Activated CD4-positive, alpha-beta T cell treated with anti-CD3 and anti-CD28 coated beads, Interleukin-2, amount 50 U/mL, for 4 hours (primary cell): Measurements from ENCODE around the gene NINJ2.
A peak's percentile ranks its signal among the peaks of the same experiment; 100 is the strongest.
"Not testable (repeated sequence)": the region's sequence is repeated elsewhere in the genome, so short reads cannot be mapped to it uniquely, and the experiment has no call there.

Source experiments
- DNase-seq, 2 experiments: peaks; one replicate each; pipeline ENCODE4 v3.0.0-alpha.2; 2020

The NINJ2 gene, protein sequence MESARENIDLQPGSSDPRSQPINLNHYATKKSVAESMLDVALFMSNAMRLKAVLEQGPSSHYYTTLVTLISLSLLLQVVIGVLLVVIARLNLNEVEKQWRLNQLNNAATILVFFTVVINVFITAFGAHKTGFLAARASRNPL

DNA sequence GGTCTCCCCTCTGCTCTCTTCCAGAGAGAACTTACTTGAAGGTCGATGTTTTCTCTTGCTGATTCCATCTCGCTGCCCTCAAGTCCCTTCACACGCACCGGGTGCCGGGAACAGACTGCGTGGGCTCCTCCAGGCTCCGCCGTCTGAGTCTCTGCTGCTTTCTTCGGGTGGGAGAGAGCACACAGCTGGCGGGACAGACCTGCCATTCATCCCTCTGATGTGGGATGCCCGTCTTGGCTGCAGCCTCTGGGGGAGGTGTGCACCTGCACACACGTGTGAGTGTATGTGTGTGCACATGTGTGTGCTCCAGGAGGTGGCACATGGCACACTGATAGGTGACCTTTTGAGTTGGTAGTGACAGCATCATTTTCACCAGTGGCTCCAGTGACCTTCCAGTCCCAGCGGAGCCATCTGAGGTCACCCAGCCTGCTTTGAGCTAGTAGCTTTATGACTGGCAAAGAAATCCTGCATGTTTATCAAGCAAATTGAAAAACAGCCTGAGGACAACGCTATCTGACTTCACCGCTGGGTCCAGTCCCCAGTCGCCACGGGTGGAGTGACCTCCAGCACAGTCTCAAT lies at the start of gene NINJ2:
Gene NINJ2, minus strand, starts transcription at position 153 of the 579 bp plus-strand sequence. Its CDS starts 85 bp downstream, at position 68.
- DNase-seq: no peak

DNA sequence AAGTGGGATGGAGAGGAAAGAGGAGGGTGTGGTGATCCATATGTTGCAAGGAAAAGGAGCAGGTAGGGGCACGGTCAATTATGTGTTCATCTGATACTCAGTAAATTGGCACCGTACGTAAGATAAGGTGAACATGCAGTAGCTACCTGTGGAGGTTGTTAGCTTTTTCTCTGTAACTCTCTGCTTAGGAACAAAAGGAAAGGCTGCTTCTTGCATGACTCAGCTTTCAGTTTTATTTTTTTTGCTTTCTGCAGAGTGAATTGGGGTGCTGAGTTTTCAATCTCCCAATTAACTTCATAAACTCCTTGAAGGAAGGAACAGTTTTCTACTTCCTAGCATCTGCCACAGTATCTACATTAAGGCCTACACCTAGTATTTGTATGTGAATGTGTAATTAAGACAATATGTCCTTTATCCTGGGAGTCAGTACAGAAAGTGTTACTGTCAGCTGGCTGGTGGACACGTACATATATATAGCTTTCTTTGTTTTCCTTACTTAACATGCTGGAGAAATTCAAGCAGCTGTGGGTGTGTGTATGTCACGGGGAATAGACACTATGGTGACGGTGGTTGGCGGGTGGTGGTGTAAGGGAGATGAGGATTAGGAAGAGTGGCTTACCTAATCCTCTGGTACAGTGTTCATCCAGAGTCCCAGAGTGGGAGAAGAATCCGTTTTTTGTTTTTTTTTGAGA lies 49.1 kb upstream of the NINJ2 start:
- DNase-seq: no peak

DNA sequence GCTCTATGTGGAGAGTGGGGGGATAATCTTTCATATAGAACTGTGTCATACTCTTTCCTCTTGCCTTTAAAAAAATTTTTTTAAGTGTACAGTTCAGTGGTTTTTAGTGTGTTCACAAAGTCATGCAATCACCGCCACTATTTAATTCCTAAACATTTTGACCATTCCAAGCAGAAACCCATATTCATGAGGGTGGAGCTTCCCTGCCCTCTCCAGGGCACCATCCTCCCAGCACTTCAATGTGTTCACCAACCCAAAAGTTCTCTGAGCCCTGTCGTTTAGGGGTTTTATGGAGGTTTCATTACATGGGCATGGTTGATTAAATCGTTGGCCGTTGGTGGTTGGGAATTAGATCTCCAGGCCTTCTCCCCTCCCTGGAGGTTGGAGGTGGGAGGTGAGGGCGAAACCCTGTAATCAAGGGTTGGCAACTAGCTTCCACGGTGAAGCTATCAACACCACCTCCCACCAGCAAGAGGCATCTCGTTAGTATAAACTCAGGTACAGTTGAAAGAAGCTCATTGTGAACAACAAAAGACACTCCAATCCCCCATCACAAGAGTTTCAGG lies 46.3 kb upstream of the NINJ2 start:
- no peak for DNase-seq

DNA sequence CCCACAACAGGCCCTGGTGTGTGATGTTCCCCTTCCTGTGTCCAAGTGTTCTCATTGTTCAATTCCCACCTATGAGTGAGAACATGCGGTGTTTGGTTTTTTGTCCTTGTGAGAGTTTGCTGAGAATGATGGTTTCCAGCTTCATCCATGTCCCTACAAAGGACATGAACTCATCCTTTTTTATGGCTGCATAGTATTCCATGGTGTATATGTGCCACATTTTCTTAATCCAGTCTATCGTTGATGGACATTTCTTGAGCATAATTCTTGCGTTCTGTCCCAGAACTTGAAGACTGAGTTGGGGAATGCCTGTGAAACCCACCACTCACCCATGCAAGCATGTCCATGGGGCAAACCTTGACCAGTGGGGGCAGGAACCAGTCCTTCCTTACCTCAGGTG lies 44.8 kb upstream of the NINJ2 start:
- not testable (repeated sequence) for DNase-seq

- no peak for DNase-seq
These were observed 41.4 kb upstream of the NINJ2 start for GRCh38 chr12:704516-705242.

GRCh38 chr12:701896-702539 lies 38.8 kb upstream of the NINJ2 start:
- no peak for DNase-seq

- no peak for DNase-seq
These were observed 36.8 kb upstream of the NINJ2 start for GRCh38 chr12:700016-700415.

GRCh38 chr12:698222-698621 lies 35.0 kb upstream of the NINJ2 start:
- not testable (repeated sequence) for DNase-seq

- no peak for DNase-seq
These were observed 34.2 kb upstream of the NINJ2 start for GRCh38 chr12:697481-697880.

DNA sequence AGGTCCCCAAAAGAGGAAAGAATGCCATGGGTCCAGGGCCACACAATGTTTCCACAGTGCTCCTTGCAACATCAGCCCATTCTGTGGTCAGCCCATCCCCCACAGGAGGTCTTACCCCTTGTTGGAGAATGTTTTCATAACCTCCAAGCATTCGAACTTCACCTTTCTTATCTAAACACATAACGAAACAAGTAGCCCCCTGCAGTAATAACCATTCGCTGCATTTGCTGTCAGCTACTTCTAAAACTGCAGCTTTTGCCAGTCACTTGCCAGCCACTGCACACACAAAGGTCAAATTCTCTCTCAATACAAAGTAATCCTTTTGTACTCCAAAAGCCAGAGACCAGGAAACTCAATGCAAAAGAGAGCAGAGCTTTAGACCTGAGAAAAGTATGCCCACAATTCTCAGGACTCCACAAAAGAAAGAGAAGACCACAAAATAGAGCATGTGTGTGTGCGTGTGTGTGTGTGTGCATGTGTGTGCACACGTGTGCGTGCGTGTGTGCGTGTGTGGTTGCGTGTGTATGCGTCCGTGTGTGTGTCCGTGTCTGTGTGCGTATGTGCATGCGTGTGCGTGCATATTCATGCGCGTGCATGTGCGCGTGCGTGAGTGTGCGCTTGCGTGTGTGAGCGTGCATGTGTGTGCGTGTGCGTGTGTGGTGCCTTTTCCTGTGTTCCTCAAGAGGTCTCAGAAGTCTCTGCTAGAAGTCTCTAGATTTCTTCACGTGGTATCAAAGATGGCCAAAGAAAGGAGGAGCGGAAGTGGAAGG lies 31.7 kb upstream of the NINJ2 start:
- DNase-seq: no peak

GRCh38 chr12:693934-694533 lies 30.8 kb upstream of the NINJ2 start:
- no peak for DNase-seq

GRCh38 chr12:692274-692673 lies 29.0 kb upstream of the NINJ2 start:
- no peak for DNase-seq

DNA sequence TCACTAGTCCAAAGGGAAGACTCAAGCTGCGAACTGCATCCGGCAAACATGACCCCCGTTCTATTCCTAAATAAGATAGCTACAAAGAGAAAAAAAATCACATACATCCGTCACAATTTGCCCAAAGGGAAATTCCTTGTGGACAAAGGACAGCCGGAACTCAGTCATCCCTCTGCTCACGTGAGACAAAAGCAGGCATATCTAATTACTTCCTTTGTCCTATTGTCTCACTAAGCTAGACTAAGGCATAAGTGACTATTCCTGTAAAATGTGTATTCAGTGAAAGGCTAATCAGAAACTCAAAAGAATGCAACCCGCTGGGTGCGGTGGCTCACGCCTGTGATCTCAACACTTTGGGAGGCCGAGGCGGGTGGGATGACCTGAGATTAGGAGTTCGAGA lies 27.2 kb upstream of the NINJ2 start:
- DNase-seq: no peak

DNA sequence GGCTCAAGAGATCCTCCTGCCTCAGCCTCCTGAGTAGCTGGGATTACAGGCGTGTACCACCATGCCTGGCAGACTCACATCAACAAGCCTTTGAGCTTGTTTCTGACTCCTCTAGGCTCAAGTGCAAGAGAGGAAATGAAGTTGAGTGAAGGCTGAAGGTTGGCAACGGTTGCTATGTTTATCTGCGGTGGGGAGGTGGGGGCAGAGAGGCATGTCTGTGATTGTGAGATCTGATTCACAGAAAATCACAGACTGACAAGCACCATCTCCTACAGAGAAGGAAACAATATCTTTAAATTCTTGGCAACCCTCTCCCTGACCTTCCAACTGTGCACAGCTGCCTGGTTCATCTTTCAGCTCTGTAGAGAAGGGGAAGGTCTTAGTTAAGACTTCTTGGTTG lies 22.1 kb upstream of the NINJ2 start:
- peak; percentile 69 to 74 for DNase-seq

GRCh38 chr12:684416-684815 lies 21.2 kb upstream of the NINJ2 start:
- DNase-seq: no peak

GRCh38 chr12:681568-682256 lies 18.5 kb upstream of the NINJ2 start:
- DNase-seq: no peak

DNA sequence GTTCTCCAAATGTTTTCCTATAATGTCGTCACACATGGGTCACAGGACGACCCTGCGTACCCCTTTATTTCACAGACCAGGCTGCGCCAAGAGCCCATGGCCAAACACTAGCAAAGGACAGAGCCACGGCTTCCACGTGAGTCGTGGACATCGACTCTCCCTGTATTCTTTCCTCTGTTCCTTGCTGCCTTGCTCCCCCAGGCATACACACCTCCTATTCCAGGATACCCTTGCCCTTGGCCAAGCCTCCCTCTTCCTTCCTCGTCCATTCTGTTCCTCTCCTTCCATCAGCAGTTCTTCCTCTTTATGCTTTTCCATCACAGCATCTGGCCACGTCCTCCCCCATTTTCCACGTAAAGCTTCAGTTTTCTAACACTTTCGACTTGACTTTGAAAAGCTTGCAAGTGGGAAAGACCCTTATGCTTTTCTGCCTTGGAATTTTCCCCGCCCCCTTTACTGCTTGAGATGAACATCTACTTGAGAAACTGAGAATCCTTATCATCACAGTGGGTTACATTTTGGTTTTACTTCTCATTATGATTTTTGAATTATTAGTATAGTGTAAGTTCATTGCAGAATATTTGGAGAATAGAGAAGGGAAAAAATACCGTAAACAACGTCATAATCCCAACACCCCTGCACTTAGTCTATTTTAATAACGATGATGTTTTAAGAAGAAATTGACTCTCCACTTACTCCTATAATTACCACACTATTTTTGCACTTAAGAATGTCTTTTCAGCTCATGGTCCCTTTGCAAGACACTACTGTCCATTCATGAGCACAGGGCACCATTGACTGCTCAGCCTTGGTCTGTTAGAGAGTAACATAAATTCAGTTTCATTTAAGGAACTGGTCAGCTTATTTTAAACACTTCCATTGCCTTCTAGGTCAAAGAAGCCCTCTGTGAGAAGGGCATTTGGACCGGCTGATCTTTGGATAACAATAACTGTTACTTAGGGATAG lies 15.8 kb upstream of the NINJ2 start:
- DNase-seq: no peak

- DNase-seq: no peak
These were observed 12.3 kb upstream of the NINJ2 start for GRCh38 chr12:675562-675961.

DNA sequence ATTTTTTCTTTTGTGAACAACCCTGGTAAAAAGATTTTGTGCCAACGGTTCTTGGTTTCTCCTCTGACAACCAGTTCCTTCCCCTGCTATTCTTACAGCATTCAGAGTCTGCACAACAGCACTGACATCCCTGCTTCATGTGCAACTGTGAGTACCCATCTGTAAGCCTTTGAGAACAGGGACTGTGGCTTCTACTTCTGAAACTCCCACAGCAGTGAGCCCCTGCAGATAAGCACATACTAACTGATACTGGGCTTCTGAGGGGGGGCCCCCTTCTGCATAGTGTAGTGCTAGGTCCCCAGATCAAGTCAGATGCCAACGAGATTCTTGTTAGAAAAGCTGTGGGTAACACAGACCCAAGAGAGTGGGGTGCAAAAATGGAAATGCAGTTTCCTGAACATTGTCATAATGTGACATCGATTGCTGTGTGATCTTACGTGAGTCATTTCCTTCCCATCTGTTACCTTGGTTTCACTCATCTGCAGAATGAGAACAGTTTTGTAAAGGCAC lies 11.1 kb upstream of the NINJ2 start:
- DNase-seq: peak; percentile 31 to 42

- DNase-seq: no peak
These were observed 10.6 kb upstream of the NINJ2 start for GRCh38 chr12:673849-674248.
